ENCODE data around the gene E2F2.

DNA sequence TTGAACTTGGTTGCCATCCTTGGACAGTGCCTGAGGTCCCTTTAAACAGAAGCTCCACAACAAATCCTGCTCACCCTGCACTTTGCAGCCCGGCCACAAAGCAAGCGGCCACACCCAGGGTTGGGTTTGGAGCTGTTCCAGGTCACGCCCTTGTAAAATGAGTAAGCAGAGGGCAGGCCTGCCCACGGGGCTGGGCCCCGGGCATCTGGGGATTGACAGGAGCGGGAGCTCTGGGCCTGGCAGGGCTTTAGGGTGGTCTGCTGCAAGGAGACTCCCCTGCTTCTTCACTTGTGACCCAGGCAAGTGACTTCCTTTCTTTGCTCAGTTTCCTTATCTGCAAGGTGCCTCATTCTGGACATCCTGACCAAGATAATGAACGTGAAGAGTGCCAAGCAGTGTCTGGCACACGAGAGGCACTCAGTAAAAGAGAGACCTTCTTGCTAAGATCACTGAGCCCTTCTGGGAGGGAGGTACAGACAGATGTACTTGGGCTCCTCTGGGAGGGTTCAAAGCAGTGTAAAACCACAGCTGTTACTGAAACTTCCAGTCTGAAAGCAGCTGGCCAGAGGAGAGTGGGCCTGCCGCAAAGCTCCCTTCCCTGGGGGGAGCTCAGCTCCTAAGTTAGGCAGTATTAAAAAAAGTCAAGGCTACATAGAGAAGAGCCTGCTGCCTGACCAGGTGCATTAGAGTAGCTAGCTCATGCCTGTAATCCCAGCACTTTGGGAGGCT, 2.6 kb downstream of the E2F2 start:
- TF ChIP-seq BRCA1 (CRISPR knock-in tag; IDR thresholded peaks at IDR 0.05) (no peak), SMC3 (IDR thresholded peaks at IDR 0.05; ENCODE audit: low read length) (no peak), HDAC6 (IDR thresholded peaks at IDR 0.05; ENCODE audit: low read depth, low read length) (no peak), MTF1 (CRISPR knock-in tag; IDR thresholded peaks at IDR 0.05) (no peak), ELF1 (CRISPR knock-in tag; IDR thresholded peaks at IDR 0.05) (no peak), EED (CRISPR knock-in tag; IDR thresholded peaks at IDR 0.05) (no peak), TOE1 (CRISPR knock-in tag; IDR thresholded peaks at IDR 0.05) (no peak), POLR2A (IDR thresholded peaks at IDR 0.05; ENCODE audit: insufficient read depth in 1 of 2, low read depth in 2 of 2, low read length in 2 of 2) (no peak)

Measured in HepG2 (cell line).